NCI-H526 treated with DMSO at 0.1 percent for 48 hours (cell line): ENCODE measurements around the gene CAB39L.
A peak's percentile ranks its signal among the peaks of the same experiment; 100 is the strongest.

Experiments used
- DNase-seq: peaks from one replicate; lab custom pipeline; 2025; lab: John Stamatoyannopoulos, UW

CAB39L gene

DNA sequence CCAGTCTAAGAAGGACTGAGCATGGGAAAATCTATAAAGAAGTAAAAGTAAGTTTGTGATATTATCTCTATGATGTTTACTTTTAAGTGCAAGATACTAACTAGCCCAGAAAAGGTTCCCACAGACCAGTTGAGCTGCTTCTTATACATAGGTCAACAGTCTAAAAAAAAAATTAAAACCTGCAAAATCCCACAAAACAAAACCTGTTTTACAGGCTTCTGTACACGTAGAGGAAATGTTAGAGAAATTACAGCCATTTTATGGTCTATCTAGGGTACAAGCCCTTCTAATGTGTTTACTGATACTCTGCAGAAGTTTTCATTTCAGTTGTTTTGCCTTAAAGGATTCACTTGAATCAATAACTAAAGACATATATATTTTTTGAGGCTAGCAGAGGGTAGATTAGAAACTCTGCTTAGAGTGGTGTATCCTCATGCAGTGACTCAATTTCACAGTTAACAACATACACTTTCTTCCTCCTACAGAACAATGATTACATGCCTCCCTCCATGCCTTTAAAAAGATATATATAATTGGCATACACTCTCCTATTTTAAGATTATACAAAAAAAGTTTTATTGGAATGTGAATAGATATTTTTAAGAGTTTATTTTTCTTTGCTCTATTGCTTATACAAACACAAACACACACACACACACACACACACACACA is 43.9 kb downstream of the CAB39L start:
- DNase-seq = peak; percentile 16

DNA sequence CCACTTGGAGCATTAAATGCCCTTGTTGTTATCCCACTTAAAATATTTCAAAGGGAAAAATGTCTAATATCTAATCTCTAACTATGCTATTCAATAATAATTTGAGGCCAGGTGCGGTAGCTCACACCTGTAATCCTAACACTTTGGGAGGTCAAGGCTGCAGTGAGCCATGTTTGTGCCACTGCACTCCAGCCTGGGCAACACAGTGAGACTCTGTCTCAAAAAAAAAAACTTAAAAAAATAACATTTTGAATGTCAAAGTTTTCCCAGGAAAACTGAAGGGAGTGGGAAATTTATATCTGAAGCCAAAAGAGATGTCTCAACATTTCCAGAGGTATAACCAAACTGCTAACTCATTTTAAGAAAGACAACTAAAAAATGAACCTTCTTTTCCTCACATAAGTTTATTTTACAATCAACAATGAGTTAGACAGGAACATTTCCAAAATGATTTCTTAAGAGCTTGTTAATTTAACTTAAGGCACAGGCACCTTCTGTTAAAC is 47.9 kb downstream of the CAB39L start:
- DNase-seq = no peak

DNA sequence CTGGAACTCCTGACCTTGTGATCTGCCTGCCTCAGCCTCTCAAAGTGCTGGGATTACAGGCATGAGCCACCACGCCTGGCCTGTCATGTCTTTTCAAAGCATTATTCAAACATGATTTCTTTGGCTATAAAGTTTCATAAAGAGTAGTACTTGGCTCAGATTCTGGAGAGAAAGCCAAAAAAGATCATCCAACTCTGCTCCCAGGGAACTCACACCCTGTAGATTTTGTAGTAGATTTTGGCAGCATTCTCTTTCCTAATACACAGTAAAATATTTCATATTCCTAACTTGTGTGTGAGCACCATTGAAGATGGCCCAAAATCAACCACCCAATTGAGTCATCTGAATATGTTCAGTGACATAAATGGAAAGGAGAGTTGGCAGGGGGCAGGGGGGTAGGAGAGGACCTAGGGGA is 48.4 kb downstream of the CAB39L start:
- DNase-seq = no peak

DNA sequence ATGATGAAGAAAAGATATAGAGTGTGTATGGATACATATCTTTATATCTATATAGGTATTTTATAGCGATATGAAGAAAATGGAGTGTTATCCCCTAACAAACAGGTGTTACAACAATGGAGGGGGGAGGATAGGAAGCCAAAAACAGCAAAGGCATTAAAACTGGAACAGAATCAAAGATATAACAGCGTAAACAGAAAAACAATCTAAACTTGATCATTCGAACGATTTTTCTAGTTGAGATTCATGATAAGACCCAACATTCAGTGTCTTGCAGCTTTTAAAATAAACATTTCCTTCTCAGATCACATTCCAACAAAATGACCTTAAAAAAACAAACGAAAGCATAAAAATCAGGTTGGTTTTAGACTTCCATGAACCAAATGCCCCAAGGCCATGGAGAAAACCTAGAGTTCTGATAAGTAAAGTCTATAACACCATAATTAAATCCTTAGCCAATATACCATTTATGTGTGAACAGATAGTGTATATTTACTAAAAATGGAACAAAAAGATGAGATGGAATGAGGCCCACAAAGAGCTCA is 55.7 kb downstream of the CAB39L start:
- DNase-seq = no peak

DNA sequence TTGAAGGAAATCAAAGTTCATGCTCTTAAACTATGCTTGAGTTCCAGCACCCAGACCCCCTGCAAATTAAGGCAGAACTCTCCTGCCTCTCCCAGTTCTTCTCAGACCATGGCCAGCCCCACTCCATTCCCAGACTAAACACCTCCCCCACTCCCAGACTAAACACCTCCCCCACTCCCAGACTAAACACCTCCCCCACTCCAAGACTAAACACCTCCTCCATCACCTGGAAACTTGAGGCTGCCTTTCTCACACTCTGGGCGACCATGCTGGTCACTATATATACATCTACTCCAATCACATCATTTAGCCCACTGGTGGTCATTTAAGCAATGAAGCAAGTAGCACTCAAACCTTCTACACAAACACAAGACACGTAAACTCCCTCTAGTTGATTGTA is 57.2 kb downstream of the CAB39L start:
- no peak for DNase-seq

DNA sequence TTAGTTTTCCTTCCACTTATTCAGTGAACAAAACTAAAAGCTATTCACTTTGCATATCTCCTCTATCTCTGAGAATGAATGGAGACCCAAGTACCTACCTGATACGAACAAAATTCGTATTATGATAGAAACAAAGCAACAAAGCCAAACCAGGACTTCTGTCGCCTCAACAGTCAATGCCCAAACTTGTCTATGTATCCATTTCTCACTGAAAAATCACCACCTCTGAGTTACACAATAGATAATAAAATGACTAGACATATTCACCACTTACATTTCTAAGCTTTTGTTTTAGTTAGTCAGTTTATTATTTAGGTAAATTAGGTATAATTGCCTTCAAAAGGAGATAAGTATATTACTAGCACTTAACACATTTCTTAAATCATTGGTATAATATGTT is 67.7 kb downstream of the CAB39L start:
- DNase-seq = no peak

DNA sequence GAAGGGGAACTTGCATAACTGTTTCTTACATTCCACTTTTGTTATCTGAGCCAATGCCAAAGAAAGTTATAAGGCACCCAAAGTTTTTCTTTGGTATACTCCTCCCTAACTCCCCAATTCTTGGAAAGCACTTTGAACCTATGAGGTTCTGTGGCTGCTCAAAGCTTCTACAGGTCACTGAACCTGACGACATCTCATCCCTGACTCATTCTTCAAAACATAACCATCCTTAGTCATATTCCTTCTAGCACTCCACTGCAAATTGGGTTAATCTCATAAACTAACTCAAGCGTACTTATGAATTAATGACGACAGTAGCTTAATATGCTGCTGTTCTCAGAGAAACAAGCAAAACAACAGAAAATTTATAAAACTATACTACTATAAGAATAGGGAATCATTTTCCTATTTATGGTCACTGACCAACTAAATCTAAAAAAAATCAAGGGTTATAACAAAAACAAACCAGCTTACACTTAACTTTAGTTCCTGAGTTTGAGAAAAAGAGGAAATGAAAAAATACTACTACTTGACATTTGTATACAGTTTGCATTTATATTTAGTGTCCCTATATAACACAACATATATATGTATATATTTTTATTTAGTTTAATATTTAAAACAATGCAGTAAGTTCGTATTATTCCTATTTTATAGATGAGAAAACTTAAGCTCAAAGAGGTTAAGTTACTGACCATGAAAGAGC is 69.1 kb downstream of the CAB39L start:
- no peak for DNase-seq

DNA sequence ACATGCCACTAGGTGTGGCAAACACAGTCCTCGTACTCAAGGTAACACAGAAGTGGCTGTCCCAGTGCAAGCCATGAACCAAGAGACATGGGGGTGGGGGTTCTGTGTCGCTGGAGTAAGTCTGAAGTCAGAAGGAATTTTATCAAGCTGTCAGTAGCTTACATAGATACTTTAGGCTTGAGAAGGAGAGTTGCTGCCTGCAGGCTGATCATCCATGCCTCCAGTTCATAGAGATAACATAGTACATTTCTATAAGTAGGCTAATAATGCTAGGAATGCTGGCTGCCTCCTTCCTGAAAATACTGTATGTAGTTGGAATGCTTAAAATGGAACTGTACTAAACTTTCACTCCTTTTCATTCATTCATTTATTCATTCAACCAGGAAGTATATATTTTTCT is 70.1 kb downstream of the CAB39L start:
- no peak for DNase-seq

DNA sequence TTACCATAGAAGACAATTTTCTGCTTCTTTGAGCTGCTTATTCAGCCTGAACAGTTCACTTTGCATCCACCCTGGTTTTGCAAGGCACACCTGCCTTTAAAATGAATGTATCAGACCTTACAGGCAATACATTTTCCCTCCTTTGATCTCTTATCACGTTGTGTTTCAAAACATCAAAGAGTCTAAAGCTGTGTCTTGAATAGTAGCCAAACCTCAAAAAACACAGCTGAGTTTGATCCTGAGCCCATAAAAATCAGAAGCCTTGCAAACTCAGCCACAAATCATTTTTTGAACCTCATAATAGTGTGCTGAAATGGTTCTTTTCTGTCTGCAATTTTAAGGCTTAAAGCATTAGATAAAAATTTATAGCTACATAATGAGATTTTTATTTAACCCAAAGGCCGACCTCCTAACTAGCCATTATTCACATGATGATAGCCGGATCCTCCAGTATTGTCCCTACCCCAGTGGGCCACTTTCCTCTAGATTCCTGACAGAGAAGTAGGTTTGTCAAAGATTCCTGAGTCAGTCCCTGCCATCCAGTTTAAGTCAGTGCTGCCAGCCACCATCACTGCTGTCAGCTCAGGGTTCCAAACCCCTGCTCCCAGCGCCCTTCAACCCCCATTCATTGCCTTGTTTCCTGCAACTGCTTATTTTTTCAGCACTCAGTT is 71.8 kb downstream of the CAB39L start:
- DNase-seq = peak; percentile 82

DNA sequence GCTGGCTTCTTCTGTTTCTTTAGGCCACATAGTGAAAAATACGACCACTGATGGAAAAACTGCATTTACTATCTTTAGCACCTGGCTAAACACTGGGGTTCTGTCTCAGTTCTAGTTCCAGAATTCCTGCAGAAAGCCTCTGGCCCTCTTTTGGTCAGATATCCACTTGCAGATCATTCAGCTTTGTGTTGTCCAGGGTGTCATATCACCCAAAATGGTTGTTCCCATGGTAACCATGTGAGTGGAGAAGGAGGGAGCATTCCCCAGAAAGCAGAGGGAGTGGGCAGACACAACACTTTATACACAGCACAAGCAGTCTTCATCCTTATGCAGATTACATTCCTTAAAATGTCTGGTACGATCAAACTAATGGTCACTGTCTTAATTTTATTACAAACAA is 73.5 kb downstream of the CAB39L start:
- DNase-seq = no peak

DNA sequence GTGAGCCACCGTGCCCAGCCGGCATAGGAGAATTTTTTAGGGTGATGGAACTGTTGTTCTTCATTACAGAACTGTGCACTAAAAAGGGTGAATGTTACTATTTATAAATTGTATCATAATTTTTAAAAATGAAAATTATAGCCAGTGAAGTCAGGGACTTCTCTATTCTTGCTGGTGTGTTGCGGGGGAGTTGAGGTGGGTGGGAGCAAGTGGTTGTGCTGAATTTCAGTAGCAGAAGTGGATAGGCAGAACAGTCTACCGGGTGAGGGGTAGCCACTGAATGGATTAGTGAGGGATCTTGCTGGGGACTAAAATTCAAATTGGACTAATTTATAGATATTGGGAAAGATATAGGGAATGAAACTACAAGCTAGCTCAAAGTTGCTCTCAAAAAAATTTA is 74.0 kb downstream of the CAB39L start:
- DNase-seq = no peak

DNA sequence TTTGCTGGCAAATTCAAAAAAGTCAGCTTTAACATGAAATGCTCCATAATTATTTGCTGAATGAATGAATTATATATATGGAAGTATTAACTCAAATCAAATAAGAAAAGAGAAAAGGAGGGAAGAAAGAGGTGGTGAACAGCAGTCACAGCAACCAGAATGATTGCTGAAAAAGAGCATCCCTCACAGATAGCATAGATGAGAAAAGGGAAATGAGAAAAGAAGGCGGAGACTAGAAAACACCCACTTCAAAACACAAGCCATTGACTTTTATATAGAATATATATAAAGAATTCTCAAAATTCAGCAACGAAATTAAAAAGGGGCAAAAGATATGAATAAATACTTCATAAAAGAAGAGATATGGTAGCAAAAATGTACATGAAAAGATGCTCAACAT is 75.2 kb downstream of the CAB39L start:
- no peak for DNase-seq

DNA sequence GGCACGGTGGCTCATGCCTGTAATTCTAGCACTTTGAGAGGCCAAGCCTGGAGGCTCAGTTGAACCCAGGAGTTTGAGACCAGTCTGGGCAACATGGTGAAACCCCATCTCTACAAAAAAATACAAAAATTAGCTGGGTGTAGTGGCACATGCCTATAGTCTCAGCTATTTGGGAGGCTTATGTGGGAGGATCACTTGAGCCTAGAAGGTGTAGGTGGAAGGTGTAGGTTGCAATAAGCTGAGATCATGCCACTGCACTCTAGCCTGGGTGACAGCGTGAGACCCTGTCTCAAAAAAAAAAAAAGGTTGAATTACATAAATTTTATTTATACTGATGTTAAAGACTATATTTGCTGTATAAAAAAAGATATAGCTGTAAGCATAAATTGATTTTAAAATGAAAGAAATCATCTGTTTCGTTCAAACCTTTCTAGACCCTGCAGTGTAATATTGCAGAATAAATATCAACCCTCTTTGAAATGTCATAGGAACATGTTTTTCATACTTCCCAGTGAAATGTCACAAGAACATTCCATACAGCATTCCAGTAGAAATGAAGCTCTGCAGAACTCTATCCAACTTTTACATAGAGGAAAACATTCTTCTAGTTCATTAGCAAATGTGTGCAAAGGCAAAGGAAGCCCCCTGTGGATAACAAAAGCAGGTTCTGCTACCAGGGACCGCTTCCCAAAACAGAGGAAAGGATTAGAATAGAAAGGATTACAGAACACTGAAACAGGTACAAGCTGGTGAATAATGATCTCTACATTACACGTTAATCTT is 76.0 kb downstream of the CAB39L start:
- DNase-seq = no peak

DNA sequence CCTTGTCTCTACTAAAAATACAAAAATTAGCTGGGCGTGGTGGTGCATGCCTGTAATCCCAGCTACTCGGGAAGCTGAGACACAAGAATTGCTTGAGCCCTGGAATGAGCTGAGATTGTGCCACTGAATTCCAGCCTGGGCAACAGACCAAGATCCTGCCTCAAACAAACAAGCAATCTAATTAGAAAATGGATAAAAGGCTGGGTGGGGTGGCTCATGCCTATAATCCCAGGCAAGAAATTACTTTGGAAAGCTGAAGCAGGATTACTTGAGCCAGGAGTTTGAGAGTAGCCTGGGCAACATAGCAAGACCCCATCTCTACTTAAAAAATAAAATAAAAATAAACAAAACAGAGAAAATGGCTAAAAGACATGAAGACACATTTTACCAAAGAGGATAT is 77.0 kb downstream of the CAB39L start:
- no peak for DNase-seq

DNA sequence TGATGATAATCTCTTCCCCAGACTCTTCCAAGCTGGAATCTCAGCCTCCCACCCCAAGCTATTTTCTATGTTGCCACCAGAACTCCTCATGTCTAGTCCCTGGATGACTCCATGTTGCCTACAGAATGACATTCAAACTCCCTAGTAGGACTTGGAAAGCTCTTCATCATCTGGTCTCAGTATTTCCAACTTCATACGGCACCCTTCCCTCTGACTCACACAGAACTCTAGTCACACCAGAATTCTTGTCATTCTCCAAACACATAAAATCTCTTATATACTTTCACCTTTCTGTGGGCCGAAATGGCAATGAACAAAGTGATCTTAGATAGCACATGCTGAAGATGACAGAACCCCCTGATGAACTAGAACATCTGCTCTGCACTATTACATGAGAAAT is 86.2 kb downstream of the CAB39L start:
- DNase-seq = no peak

DNA sequence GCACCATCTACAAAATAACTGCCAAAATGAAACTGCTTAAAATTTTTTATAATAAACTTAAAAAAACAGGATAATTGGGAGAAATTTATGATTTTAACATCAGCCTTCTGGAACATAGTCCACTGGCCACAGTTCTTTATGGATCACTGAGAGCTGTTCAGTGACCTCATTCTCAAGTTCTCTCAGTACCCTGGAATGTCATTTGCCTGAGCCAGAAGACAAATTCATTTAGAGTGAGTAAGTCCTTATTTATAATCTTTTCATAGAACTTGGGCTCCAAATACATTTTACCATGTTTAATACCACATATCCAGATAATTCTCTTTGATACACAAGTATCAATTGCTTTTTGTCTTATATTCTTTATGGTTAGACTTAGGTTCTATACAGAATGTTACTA is 87.6 kb downstream of the CAB39L start:
- no peak for DNase-seq

DNA sequence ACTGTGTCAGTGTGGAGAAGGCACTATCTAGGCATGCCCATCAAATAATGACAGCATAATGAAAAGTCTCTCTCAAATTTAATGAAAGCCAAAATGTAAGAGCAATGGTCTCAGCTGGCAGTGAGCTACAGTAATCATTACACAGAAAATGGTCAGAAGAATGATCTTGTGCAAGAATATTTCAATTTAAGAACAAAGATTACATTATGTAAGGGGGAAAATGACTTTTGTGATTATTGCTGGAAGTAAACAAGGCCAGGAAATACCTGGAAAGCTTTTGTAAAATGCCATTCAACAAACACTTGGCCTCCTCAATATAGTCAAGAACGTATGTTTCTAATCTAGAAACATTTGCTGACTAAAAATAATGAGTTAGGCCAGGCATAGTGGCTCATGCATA is 89.1 kb downstream of the CAB39L start:
- no peak for DNase-seq

DNA sequence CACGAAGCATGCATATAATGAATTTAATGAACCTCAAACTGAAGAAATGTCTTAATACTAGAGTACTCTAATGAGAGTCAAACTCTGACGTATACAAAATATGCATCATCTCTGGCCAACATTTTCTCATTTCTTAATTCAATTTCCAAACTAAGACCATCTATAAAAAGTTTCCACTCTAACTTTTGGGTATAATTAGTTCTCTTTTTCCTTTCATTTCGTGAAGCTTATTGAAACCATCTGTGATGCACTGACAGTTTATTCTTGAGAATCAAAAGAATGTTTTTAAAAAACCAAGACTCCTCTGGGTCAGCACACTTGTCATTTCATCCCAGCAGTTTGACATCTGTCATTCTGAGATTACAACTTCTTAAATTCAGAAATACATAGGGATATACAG is 90.0 kb downstream of the CAB39L start:
- DNase-seq = no peak

DNA sequence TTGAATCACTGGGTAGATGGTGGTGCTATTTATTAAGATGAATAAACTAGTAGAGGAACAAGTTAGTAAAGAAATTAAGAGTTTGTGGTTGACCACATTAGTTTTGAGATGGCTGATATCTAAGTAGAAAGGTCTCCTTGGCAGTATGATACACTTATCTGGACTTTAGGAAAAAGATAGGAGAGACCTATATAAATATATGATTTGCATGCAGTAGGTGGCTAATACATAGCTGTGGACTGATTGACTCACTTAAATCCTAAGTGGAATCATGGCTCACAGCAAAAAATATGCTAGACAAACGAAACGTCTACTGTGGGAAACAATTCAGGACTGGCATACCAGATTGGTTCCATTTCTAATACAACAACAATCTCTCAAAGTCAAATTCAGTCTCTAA is 92.0 kb downstream of the CAB39L start:
- DNase-seq = no peak

DNA sequence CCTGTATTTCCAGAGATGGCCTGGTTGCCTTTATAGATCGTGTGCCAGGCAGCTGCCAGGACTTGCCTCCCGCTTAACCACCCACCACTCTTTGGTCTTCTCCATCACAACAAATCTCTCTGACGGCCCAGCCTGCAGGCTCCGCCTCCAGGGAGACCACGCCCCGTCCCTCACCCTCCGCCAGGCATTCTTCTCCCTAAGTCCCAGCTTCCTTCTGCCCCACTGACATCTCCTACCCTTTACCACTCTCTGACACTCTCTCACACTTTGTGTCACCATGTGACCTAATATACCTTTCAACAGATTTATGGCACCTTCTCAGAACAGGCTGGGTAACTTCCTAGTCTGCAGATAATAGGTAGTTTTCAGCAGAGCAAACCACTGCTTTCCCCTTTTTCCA is 95.1 kb downstream of the CAB39L start:
- DNase-seq = no peak

DNA sequence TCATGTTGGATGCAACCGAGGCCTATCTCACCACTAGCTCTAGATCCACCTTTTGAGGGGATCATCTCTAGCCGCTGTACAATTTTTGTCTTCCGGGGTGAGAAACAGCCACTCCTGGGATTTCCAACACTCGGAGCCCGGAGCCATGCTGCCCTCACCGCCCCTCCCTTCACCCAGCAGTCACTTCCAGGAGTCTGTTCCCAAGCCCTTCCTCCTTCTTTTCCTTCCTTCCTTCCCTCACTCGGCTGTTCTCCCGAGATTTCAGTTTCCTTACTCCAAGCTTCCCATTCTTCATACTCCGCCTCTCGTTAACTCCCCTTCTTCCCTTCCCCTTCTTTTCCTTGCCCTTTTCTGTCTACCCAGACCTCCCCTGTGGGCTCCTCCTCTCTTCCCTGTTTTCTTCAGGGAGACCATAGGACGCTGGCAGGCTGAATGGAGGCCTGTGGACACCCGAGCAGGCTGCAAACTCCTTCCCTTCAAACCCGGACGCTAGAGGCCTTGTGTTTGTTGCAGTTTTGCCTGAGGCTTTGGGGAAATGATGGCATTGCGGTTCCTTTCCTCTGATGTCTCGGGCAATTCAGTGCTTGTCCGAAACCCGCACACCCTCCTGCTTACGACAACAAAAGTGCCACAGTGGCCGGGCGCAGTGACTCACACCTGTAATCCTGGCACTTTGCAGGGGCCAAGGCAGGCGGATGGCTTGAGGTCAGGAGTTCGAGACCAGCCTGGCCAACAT is 96.0 kb downstream of the CAB39L start:
- DNase-seq = no peak

DNA sequence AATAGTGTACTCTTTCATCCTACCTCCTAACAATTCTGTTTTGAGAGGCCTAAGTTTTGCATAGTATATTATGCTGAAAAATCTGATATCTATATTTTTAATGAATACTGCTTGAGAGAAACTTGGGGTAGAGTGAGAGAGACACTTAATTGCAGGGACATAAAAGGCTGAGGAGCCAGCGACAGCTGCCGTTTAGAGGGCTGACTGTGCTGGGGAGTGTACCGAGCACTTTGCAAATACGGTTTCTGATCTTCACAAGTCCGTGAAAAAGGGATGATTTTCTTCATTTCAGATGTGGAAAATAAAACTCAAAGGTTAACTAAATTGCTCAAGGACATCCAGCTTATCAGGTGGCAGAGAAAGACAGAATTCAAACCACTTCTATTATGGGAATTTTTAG is 97.4 kb downstream of the CAB39L start:
- DNase-seq = no peak
